ENCODE results near the gene SMARCA1. TPM values are rescaled to one million over a fixed set of nuclear protein-coding genes. Genes with fewer than 3 reads are reported as not detected.

SMARCA1 gene
- total and polyA plus RNA-seq, 2 of the 4 experiments (the other 2 are of a cell fraction), result 31.0 to 32.8 TPM

- Histone ChIP-seq H2BK120ac (ENCODE audit: low read depth, low read length) (no peak overlapping the region), H3K23ac (ENCODE audit: low read depth, low read length) (no peak overlapping the region), H3K4me1 (ENCODE audit: control insufficient read depth, insufficient read depth, low read length) (no peaks in the 10 kb centered on the region), H3K27ac (ENCODE audit: insufficient read depth, low read length) (no peak overlapping the region), H3K9me3 (ENCODE audit: control insufficient read depth, insufficient read depth, low read length) (no peaks in the 10 kb centered on the region), H2BK20ac (ENCODE audit: low read depth, low read length) (no peak overlapping the region), H3K4me3 (ENCODE audit: insufficient read depth, low read depth, low read length) (no peak overlapping the region), H2AK9ac (replicated peaks; ENCODE audit: low read depth, low read length, poor library complexity) (no peak overlapping the region), H3K18ac (ENCODE audit: low read depth, low read length) (no peak overlapping the region), H2AFZ (replicated peaks; ENCODE audit: low read length, poor library complexity) (no peak overlapping the region), H3K4me2 (ENCODE audit: low read depth, low read length) (no peak overlapping the region), H3K9ac (ENCODE audit: low read depth, low read length) (no peak overlapping the region), H3K9me1 (ENCODE audit: insufficient read depth, low read length) (no peaks in the 10 kb centered on the region), H3K36me3 (ENCODE audit: control insufficient read depth, insufficient read depth, low read length) (peaks cover 4% of the 10 kb centered on the region; the same call in 1 of the 2 replicates), H3K27me3 (ENCODE audit: control insufficient read depth, insufficient read depth, low read length) (no peaks in the 10 kb centered on the region), H4K91ac (ENCODE audit: insufficient read depth, low read depth, low read length) (no peak overlapping the region), H3K56ac (ENCODE audit: extremely low read depth, insufficient read depth, low read length) (no peak overlapping the region), H2BK15ac (ENCODE audit: low read depth, low read length) (no peak overlapping the region), H4K20me1 (ENCODE audit: insufficient read depth, low read length) (no peaks in the 10 kb centered on the region), H4K5ac (ENCODE audit: low read depth, low read length) (no peak overlapping the region), H3K14ac (replicated peaks; ENCODE audit: low read depth, low read length) (no peak overlapping the region), H4K8ac (ENCODE audit: low read depth in 2 of 2, low read length in 2 of 2) (no peak overlapping the region), H3K4ac (ENCODE audit: low read depth, low read length) (no peak overlapping the region), H3K79me1 (ENCODE audit: low read depth in 1 of 2, low read length in 2 of 2) (peaks cover 7 to 8% of the 10 kb centered on the region in 2 experiments; a peak in 2 of 4 replicates), H2AK5ac (ENCODE audit: low read depth, low read length) (no peak overlapping the region), H2BK5ac (ENCODE audit: low read depth, low read length, poor library complexity, severe bottlenecking) (no peak overlapping the region)
- dilution Hi-C loops (cut with HindIII; ENCODE audit: low sequenced_read_pairs, unreplicated experiment), result no loop called here
- in situ Hi-C loops (cut with MboI; ENCODE audit: low sequenced_read_pairs), result no loop called here
- POLR2A ChIA-PET (ENCODE audit: unreplicated experiment), result no interaction called here
- no CpG with 5 or more reads among the region's 2 CpGs for WGBS, 2 experiments (ENCODE audit: extremely low coverage in 2 of 2, insufficient read length in 1 of 2)
- ATAC-seq (ENCODE audit: low read depth) (no peak), DNase-seq (no peak)
- no TSS peak for BruUV-seq (replicated peaks)
- intact Hi-C loops (cut with micrococcal nuclease), result no loop called here
- CTCF ChIA-PET, result no interaction called here
- TF ChIP-seq BHLHE40 (IDR thresholded peaks at IDR 0.05; ENCODE audit: low read depth, low read length), result no peak
- TF ChIP-seq SMC3 (IDR thresholded peaks at IDR 0.05; ENCODE audit: low read depth, low read length), result no peak
- TF ChIP-seq RAD21 (IDR thresholded peaks at IDR 0.05; ENCODE audit: low read length), result no peak
- no peak for TF ChIP-seq MXI1 (IDR thresholded peaks at IDR 0.05; ENCODE audit: borderline replicate concordance, low read depth, low read length)
- TF ChIP-seq RCOR1 (IDR thresholded peaks at IDR 0.05; ENCODE audit: insufficient replicate concordance, low read length), result no peak
- no peak for TF ChIP-seq CTCF (conservative IDR thresholded peaks at IDR 0.05; ENCODE audit: low read depth, low read length)
These were observed 74.1 kb downstream of the SMARCA1 start for GRCh38 chrX:129449148-129449547.

All from IMR-90 (cell line).